HG02884 (cell line): Measurements from ENCODE around the gene LRCH3.
"Not testable (repeated sequence)": the region's sequence is repeated elsewhere in the genome, so short reads cannot be mapped to it uniquely, and the experiment has no call there.

Source experiments
- ATAC-seq: cut with Tn5 transposase; IDR thresholded peaks from one replicate; pipeline ENCODE4 v1.9.1; 2021; ENCODE audit warnings: mild to moderate bottlenecking, moderate library complexity; ENCODE audit not compliant: unreplicated experiment

LRCH3 gene

GRCh38 chr3:197881970-197882338 is 90.9 kb downstream of the LRCH3 start:
- ATAC-seq = no peak

- ATAC-seq = no peak
Measured at GRCh38 chr3:197882586-197882985, 91.5 kb downstream of the LRCH3 start.

GRCh38 chr3:197883541-197883940 is 92.5 kb downstream of the LRCH3 start:
- ATAC-seq = no peak

GRCh38 chr3:197884330-197884729 is 93.3 kb downstream of the LRCH3 start:
- ATAC-seq = not testable (repeated sequence)

- not testable (repeated sequence) for ATAC-seq
Measured at GRCh38 chr3:197886052-197886451, 95.0 kb downstream of the LRCH3 start.

- not testable (repeated sequence) for ATAC-seq
Measured at GRCh38 chr3:197887430-197888053, 96.5 kb downstream of the LRCH3 start.

- ATAC-seq = no peak
Measured at GRCh38 chr3:197888511-197888910, 97.5 kb downstream of the LRCH3 start.

- no peak for ATAC-seq
Measured at GRCh38 chr3:197889204-197889930, 98.3 kb downstream of the LRCH3 start.

GRCh38 chr3:197890693-197891092 is 99.6 kb downstream of the LRCH3 start:
- no peak for ATAC-seq

GRCh38 chr3:197892162-197892561 is 101.1 kb downstream of the LRCH3 start:
- ATAC-seq = no peak

- no peak for ATAC-seq
Measured at GRCh38 chr3:197896421-197896820, 105.4 kb downstream of the LRCH3 start.

- no peak for ATAC-seq
Measured at GRCh38 chr3:197899833-197900478, 108.9 kb downstream of the LRCH3 start.

GRCh38 chr3:197901626-197902025 is 110.6 kb downstream of the LRCH3 start:
- no peak for ATAC-seq

- peak; percentile 94 for ATAC-seq
Measured at GRCh38 chr3:197906023-197906849, 115.2 kb downstream of the LRCH3 start.

GRCh38 chr3:197906850-197907187 is 115.8 kb downstream of the LRCH3 start:
- no peak for ATAC-seq

GRCh38 chr3:197907196-197907595 is 116.1 kb downstream of the LRCH3 start:
- ATAC-seq = no peak

- not testable (repeated sequence) for ATAC-seq
Measured at GRCh38 chr3:197908550-197908949, 117.5 kb downstream of the LRCH3 start.

- ATAC-seq = no peak
Measured at GRCh38 chr3:197908957-197909701, 118.1 kb downstream of the LRCH3 start.

- no peak for ATAC-seq
Measured at GRCh38 chr3:197912741-197913476, 121.9 kb downstream of the LRCH3 start.
